K562 (cell line): Measurements from ENCODE around the gene POLR3GL.

Experiments used
- CBX5 ChIP-seq: IDR thresholded peaks from 2 replicates; pipeline ENCODE4 v1.6.1; 2014; ENCODE audit warnings: low read depth, borderline replicate concordance
- POLR2A ChIP-seq: fragments of 450-650 bp; conservative IDR thresholded peaks from 2 replicates; pipeline ENCODE4 v1.6.1; 2016
- POLR2AphosphoS5 ChIP-seq: IDR thresholded peaks from 2 replicates; pipeline ENCODE4 v1.6.1; 2011; ENCODE audit warnings: mild to moderate bottlenecking, low read depth, low read length, moderate library complexity; ENCODE audit not compliant: control insufficient read depth, insufficient read depth
- ZMIZ1 ChIP-seq, 2 experiments: fragments of 150-350 bp in 1 of 2; IDR thresholded peaks; 2 replicates each; pipeline ENCODE4 v1.6.1; 2012 to 2016; ENCODE audit warnings: low read depth in 2 of 2, low read length in 2 of 2, mild to moderate bottlenecking in 1 of 2, moderate library complexity in 1 of 2
- ZNF274 ChIP-seq: IDR thresholded peaks from 2 replicates; pipeline ENCODE4 v1.6.1; 2011; ENCODE audit warnings: low read depth, mild to moderate bottlenecking, low read length, moderate library complexity, borderline replicate concordance

GRCh38 chr1:145958734-145959133 lies 5.8 kb upstream of the POLR3GL start:
- TF ChIP-seq POLR2AphosphoS5 (no peak), ZNF274 (no peak), POLR2A (no peak), CBX5 (no peak), ZMIZ1 (IDR thresholded peaks at IDR 0.05; ENCODE audit: low read depth in 2 of 2, low read length in 2 of 2) (no peak)
